H1 (cell line): ENCODE results near the gene NPM1. TPM values are rescaled to one million over a fixed set of nuclear protein-coding genes. Genes with fewer than 3 reads are reported as not detected.

Source experiments
- CTCF ChIA-PET: fragments of 300-600 bp; sonication (Branson Sonifier 250); formaldehyde crosslinking; loops from one replicate; lab custom pipeline; 2021; ENCODE audit not compliant: partially characterized antibody; lab: Charles Lee
- POLR2A ChIA-PET: fragments of 300-600 bp; sonication (Branson Sonifier 250); formaldehyde crosslinking; loops from one replicate; lab custom pipeline; 2021; ENCODE audit warnings: inconsistent platforms; ENCODE audit not compliant: partially characterized antibody; lab: Charles Lee
- DNase-seq, 2 experiments: peaks; one replicate each; pipeline versions ENCODE4 v3.0.0 to v3.0.0-alpha.2; 2010 to 2022; ENCODE audit warnings: low spot score in 2 of 2, low read depth in 1 of 2, mixed read lengths in 1 of 2
- FAIRE-seq: peaks from 2 replicates; lab custom pipeline; 2011; peaks lifted over from hg19 to GRCh38; lab: Jason Lieb, UNC
- H2AFZ ChIP-seq: 2 replicates; pipeline ENCODE4 v1.8.1; 2012; ENCODE audit warnings: low read length, inconsistent platforms
- H2AK5ac ChIP-seq: 2 replicates; pipeline ENCODE4 v1.6.1; 2013; ENCODE audit warnings: low read depth, low read length
- H2BK120ac ChIP-seq: replicated peaks from 2 replicates; pipeline ENCODE3; 2013; ENCODE audit warnings: low read depth, low read length, inconsistent platforms
- H2BK12ac ChIP-seq: 2 replicates; pipeline ENCODE4 v1.6.1; 2013; ENCODE audit warnings: low read depth, low read length
- H2BK15ac ChIP-seq: 2 replicates; pipeline ENCODE4 v1.6.1; 2013; ENCODE audit warnings: low read length
- H2BK20ac ChIP-seq: 2 replicates; pipeline ENCODE4 v1.6.1; 2013; ENCODE audit warnings: low read length
- H2BK5ac ChIP-seq: 2 replicates; pipeline ENCODE4 v1.6.1; 2013; ENCODE audit warnings: low read depth, low read length
- H3K14ac ChIP-seq: 2 replicates; pipeline ENCODE4 v1.6.1; 2013; ENCODE audit warnings: inconsistent platforms; ENCODE audit not compliant: insufficient read length
- H3K18ac ChIP-seq: 2 replicates; pipeline ENCODE4 v1.6.1; 2013; ENCODE audit warnings: low read length; ENCODE audit errors: extremely low read depth
- H3K23ac ChIP-seq: 2 replicates; pipeline ENCODE4 v1.6.1; 2013; ENCODE audit warnings: inconsistent platforms; ENCODE audit not compliant: insufficient read length
- H3K23me2 ChIP-seq: 2 replicates; pipeline ENCODE4 v1.6.1; 2013; ENCODE audit warnings: low read depth, low read length
- H3K27ac ChIP-seq: 2 replicates; pipeline ENCODE4 v1.6.1; 2011; ENCODE audit warnings: low read depth, low read length, inconsistent platforms
- H3K27me3 ChIP-seq, 4 experiments: replicated peaks in 1 of 4; 1 replicate in 1 of 4; 2 replicates in 3 of 4; pipeline versions ENCODE4 v1.6.1 to v1.8.1; 2011 to 2013; ENCODE audit warnings: low read length in 3 of 4, mild to moderate bottlenecking in 3 of 4, inconsistent platforms in 2 of 4, mixed read lengths in 2 of 4, moderate library complexity in 1 of 4; ENCODE audit not compliant: control insufficient read depth in 3 of 4, insufficient read depth in 3 of 4; ENCODE audit errors: extremely low read depth in 1 of 4
- H3K36me3 ChIP-seq, 4 experiments: 2 replicates each; pipeline versions ENCODE4 v1.6.1 to v1.8.1; 2011 to 2013; ENCODE audit warnings: mild to moderate bottlenecking in 4 of 4, low read length in 3 of 4, moderate library complexity in 2 of 4, control low read depth in 1 of 4, inconsistent platforms in 1 of 4; ENCODE audit not compliant: insufficient read depth in 4 of 4, control insufficient read depth in 2 of 4
- H3K4ac ChIP-seq: replicated peaks from 2 replicates; pipeline ENCODE3; 2013; ENCODE audit warnings: low read length, low read depth, mixed read lengths, inconsistent platforms; ENCODE audit not compliant: insufficient read length
- H3K4me1 ChIP-seq, 4 experiments: replicated peaks in 1 of 4; 1 replicate in 1 of 4; 2 replicates in 3 of 4; pipeline versions ENCODE4 v1.6.1 to v1.8.1; 2011 to 2013; ENCODE audit warnings: low read length in 3 of 4, inconsistent platforms in 2 of 4, mixed read lengths in 1 of 4; ENCODE audit not compliant: insufficient read depth in 4 of 4, control insufficient read depth in 3 of 4
- H3K4me2 ChIP-seq, 2 experiments: 2 replicates each; pipeline versions ENCODE4 v1.6.1 to v1.8.1; 2011 to 2013; ENCODE audit warnings: low read depth in 2 of 2, low read length in 2 of 2, control low read depth in 1 of 2, inconsistent platforms in 1 of 2, mild to moderate bottlenecking in 1 of 2; ENCODE audit not compliant: insufficient read depth in 1 of 2
- H3K4me3 ChIP-seq, 4 experiments: fragments of 200-600, 300-600 bp in 1 of 4; sonication (generic), shearing (Covaris generic), sonication (Bioruptor Twin) in 1 of 4; 2 replicates each; pipeline versions ENCODE4 v1.5.1 to v1.8.1; 2011 to 2016; ENCODE audit warnings: low read length in 4 of 4, low read depth in 3 of 4, control low read depth in 2 of 4, inconsistent platforms in 2 of 4, mild to moderate bottlenecking in 2 of 4, mixed read lengths in 1 of 4, moderate library complexity in 1 of 4; ENCODE audit not compliant: insufficient read depth in 2 of 4; ENCODE audit errors: extremely low read depth in 1 of 4
- H3K56ac ChIP-seq: replicated peaks from 2 replicates; pipeline ENCODE3; 2013; ENCODE audit warnings: low read depth, mild to moderate bottlenecking, mixed read lengths, low read length, inconsistent platforms; ENCODE audit not compliant: insufficient read length
- H3K79me1 ChIP-seq: 2 replicates; pipeline ENCODE4 v1.6.1; 2013; ENCODE audit warnings: low read depth, low read length, control low read depth
- H3K79me2 ChIP-seq, 2 experiments: 2 replicates each; pipeline versions ENCODE4 v1.6.1 to v1.8.1; 2012 to 2013; ENCODE audit warnings: low read length in 2 of 2, mild to moderate bottlenecking in 2 of 2, inconsistent platforms in 1 of 2; ENCODE audit not compliant: insufficient read depth in 2 of 2, control insufficient read depth in 1 of 2
- H3K9ac ChIP-seq, 4 experiments: replicated peaks in 1 of 4; 1 replicate in 1 of 4; 2 replicates in 3 of 4; pipeline versions ENCODE4 v1.6.1 to v1.8.1; 2011 to 2013; ENCODE audit warnings: low read depth in 3 of 4, low read length in 3 of 4, control low read depth in 2 of 4, mild to moderate bottlenecking in 2 of 4, moderate library complexity in 2 of 4, inconsistent platforms in 1 of 4; ENCODE audit errors: extremely low read depth in 1 of 4
- H3K9me3 ChIP-seq, 2 experiments: 2 replicates each; pipeline versions ENCODE4 v1.6.1 to v1.8.1; 2012 to 2013; ENCODE audit warnings: mild to moderate bottlenecking in 2 of 2, moderate library complexity in 2 of 2, control low read depth in 1 of 2, inconsistent platforms in 1 of 2, low read depth in 1 of 2, low read length in 1 of 2, mixed read lengths in 1 of 2; ENCODE audit not compliant: insufficient read depth in 2 of 2
- H4K20me1 ChIP-seq, 2 experiments: replicated peaks in 1 of 2; 2 replicates each; pipeline versions ENCODE3 to v1.8.1; 2011 to 2013; ENCODE audit warnings: inconsistent platforms in 2 of 2, low read length in 2 of 2, mild to moderate bottlenecking in 1 of 2; ENCODE audit not compliant: insufficient read depth in 2 of 2, control insufficient read depth in 1 of 2
- H4K5ac ChIP-seq: 2 replicates; pipeline ENCODE4 v1.6.1; 2013; ENCODE audit warnings: low read length, low read depth, mixed read lengths, inconsistent platforms; ENCODE audit not compliant: insufficient read length
- H4K8ac ChIP-seq: 2 replicates; pipeline ENCODE4 v1.8.0; 2013; ENCODE audit warnings: mild to moderate bottlenecking, moderate library complexity, low read length, inconsistent platforms; ENCODE audit not compliant: insufficient read depth; ENCODE audit errors: extremely low read depth
- H4K91ac ChIP-seq: replicated peaks from 2 replicates; pipeline ENCODE3; 2013; ENCODE audit warnings: low read length, mixed read lengths, inconsistent platforms; ENCODE audit not compliant: insufficient read length
- ASH2L ChIP-seq: fragments of 200-600, 300-600 bp; sonication (generic); IDR thresholded peaks from one replicate; pipeline ENCODE4 v1.7.1; 2017; ENCODE audit warnings: low read length
- CTBP2 ChIP-seq: IDR thresholded peaks from 2 replicates; pipeline ENCODE4 v1.7.0; 2011; ENCODE audit warnings: borderline replicate concordance, mild to moderate bottlenecking, moderate library complexity, mixed read lengths, low read length; ENCODE audit not compliant: insufficient read depth, insufficient read length
- HDAC6 ChIP-seq: IDR thresholded peaks from one replicate; pipeline ENCODE4 v1.7.1; 2012; ENCODE audit warnings: low read depth, mild to moderate bottlenecking, inconsistent platforms, low read length, moderate library complexity
- NRF1 ChIP-seq: IDR thresholded peaks from 2 replicates; pipeline ENCODE4 v1.6.1; 2011; ENCODE audit warnings: mild to moderate bottlenecking, low read depth, low read length, improper control_type of control experiment
- RFX5 ChIP-seq: IDR thresholded peaks from 2 replicates; pipeline ENCODE4 v1.6.1; 2011; ENCODE audit warnings: low read depth, low read length, improper control_type of control experiment, borderline replicate concordance
- TAF1 ChIP-seq: IDR thresholded peaks from 2 replicates; pipeline ENCODE4 v1.6.1; 2011; ENCODE audit warnings: mild to moderate bottlenecking, low read depth, low read length
- YY1 ChIP-seq: IDR thresholded peaks from 2 replicates; pipeline ENCODE4 v1.6.1; 2011; ENCODE audit warnings: low read depth, mild to moderate bottlenecking, low read length
- WGBS, 2 experiments: shearing (Covaris generic) in 1 of 2; methylation state at CpG; one replicate each; pipeline versions ENCODE4 v1.1.6 to v1.1.7; 2013 to 2015; ENCODE audit warnings: low lambda C conversion rate in 2 of 2, mixed read lengths in 2 of 2, inconsistent platforms in 1 of 2, low coverage in 1 of 2, missing lambda C conversion rate in 1 of 2; ENCODE audit not compliant: insufficient replicate concordance in 2 of 2, insufficient coverage in 1 of 2, insufficient read length in 1 of 2; ENCODE audit errors: extremely low coverage in 1 of 2, missing lambda C conversion rate in 1 of 2; 5-methylcytosine and 5-hydroxymethylcytosine counted together
- polyA plus RNA-seq, 7 experiments: library from polyadenylated mRNA; depleted of rRNA in 3 of 7; stranded (reverse) in 5 of 7; unstranded in 2 of 7; fragments of >200 nt in 5 of 7; fragments of 200-250 nt in 2 of 7; gene quantifications; 1 replicate in 5 of 7; 2 replicates in 1 of 7; 4 replicates in 1 of 7; pipeline versions ENCODE4 v1.2.1 to v1.2.3, GENCODE V29; 2011 to 2013; ENCODE audit warnings: missing spikeins in 2 of 7, mixed read lengths in 2 of 7
- total RNA-seq: library from RNA; stranded (reverse); fragmentation: NEBNext Ultra II Directional; extraction: Animal tissue kit (Norgen Biotek cat#: 25700); gene quantifications from 2 replicates; pipeline ENCODE4 v1.2.1, GENCODE V29; 2021
- TF ChIP-seq, protein P1 (sequence below), 3 experiments: IDR thresholded peaks; 1 replicate in 2 of 3; 2 replicates in 1 of 3; pipeline versions ENCODE4 v1.5.1 to v1.6.1; 2011; ENCODE audit warnings: low read length in 3 of 3, mild to moderate bottlenecking in 3 of 3, inconsistent platforms in 2 of 3, low read depth in 1 of 3, moderate library complexity in 1 of 3; ENCODE audit not compliant: insufficient read depth in 1 of 3; ENCODE audit errors: control extremely low read depth in 1 of 3
- TF ChIP-seq, protein P2 (sequence below): IDR thresholded peaks from 2 replicates; pipeline ENCODE4 v1.6.1; 2011; ENCODE audit warnings: low read length, improper control_type of control experiment

Gene NPM1
- total and polyA plus RNA-seq, 2 of the 8 experiments (the other 6 are each of a cell fraction or from before 2014, with no cell fraction given), result 2,182 to 4,042 TPM

DNA sequence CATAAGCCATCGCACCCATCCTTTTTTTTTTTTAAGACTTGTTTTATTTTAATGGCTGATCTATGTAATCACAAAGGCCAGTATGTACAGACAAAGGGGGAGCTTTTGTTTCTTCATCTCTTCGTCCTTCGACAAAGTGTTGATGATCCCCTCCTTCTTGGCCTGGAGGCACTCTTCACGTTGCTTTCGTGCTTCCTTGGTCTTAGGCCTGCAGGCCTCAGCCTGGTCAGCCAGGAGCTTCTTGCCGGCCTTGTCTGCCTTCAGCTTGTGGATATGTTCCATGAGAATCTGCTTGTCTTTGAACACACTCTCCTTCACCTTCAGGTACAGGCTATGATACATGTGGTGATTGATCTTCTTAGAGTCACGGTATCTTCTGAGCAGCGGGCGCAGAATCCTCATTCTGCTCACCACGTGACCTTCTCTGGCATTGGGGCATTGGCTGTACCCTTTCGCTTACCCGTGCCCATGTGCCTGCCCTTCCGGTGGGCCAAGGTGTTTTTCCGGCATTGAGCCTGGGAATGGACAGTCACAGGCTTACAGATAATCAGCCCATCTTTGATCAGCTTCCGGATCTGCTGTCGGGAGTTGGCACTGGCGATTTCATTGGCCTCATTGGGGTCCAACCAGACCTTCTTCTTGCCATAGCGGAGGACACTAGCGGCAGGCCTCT is 42.6 kb upstream of the NPM1 start:
- POLR2A ChIA-PET, result interaction anchor here (0.6 to 1.2 kb wide), 2 partner anchors 8 to 436 kb away, joined by 3 to 4 read pairs; no protein-coding TSS in a partner anchor
- no peak for FAIRE-seq
- H2BK12ac ChIP-seq, result no peak overlapping the region
- no peak for TF ChIP-seq TAF1
- TF ChIP-seq NRF1, result no peak
- no peak for TF ChIP-seq HDAC6
- TF ChIP-seq YY1, result no peak
- TF ChIP-seq ASH2L, result no peak
- TF ChIP-seq RFX5, result no peak
- TF ChIP-seq, protein P1, sequence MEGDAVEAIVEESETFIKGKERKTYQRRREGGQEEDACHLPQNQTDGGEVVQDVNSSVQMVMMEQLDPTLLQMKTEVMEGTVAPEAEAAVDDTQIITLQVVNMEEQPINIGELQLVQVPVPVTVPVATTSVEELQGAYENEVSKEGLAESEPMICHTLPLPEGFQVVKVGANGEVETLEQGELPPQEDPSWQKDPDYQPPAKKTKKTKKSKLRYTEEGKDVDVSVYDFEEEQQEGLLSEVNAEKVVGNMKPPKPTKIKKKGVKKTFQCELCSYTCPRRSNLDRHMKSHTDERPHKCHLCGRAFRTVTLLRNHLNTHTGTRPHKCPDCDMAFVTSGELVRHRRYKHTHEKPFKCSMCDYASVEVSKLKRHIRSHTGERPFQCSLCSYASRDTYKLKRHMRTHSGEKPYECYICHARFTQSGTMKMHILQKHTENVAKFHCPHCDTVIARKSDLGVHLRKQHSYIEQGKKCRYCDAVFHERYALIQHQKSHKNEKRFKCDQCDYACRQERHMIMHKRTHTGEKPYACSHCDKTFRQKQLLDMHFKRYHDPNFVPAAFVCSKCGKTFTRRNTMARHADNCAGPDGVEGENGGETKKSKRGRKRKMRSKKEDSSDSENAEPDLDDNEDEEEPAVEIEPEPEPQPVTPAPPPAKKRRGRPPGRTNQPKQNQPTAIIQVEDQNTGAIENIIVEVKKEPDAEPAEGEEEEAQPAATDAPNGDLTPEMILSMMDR (IDR thresholded peaks at IDR 0.05; ENCODE audit: control extremely low read depth in 1 of 3, insufficient read depth in 1 of 3, low read depth in 1 of 3, low read length in 3 of 3), result no peak
- no peak for TF ChIP-seq CTBP2
- TF ChIP-seq, protein P2, sequence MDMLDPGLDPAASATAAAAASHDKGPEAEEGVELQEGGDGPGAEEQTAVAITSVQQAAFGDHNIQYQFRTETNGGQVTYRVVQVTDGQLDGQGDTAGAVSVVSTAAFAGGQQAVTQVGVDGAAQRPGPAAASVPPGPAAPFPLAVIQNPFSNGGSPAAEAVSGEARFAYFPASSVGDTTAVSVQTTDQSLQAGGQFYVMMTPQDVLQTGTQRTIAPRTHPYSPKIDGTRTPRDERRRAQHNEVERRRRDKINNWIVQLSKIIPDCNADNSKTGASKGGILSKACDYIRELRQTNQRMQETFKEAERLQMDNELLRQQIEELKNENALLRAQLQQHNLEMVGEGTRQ, result no peak

More for the DNA sequence above, 42.6 kb upstream of the NPM1 start:
- no peak for DNase-seq
- WGBS, 2 experiments, result 91% methylated on average over 19 of the region's 19 CpGs; no CpG with 5 or more reads in 1 of the 2 experiments
- Histone ChIP-seq H3K18ac (no peak overlapping the region), H4K5ac (no peak overlapping the region), H4K20me1 (no peaks in the 10 kb centered on the region), H2BK120ac (no peak overlapping the region), H2AK5ac (no peak overlapping the region), H3K27ac (no peak overlapping the region), H3K9ac (no peak overlapping the region), H3K4me1 (no peaks in the 10 kb centered on the region), H2BK5ac (no peak overlapping the region), H3K27me3 (no peaks in the 10 kb centered on the region), H4K91ac (no peak overlapping the region), H2AFZ (no peak overlapping the region), H2BK20ac (no peak overlapping the region), H3K14ac (no peak overlapping the region), H3K56ac (no peak overlapping the region), H3K79me2 (no peaks in the 10 kb centered on the region), H3K4me2 (no peak overlapping the region), H3K4ac (no peak overlapping the region), H3K23ac (no peak overlapping the region), H4K8ac (no peak overlapping the region), H3K36me3 (no peaks in the 10 kb centered on the region), H3K79me1 (no peaks in the 10 kb centered on the region), H3K4me3 (no peak overlapping the region), H3K9me3 (no peaks in the 10 kb centered on the region), H2BK15ac (no peak overlapping the region; the same call in 1 of the 2 replicates), H3K23me2 (no peaks in the 10 kb centered on the region)
- CTCF ChIA-PET, result interaction anchor here (0.6 to 2.4 kb wide), 11 partner anchors 8 to 1861 kb away, joined by 3 to 8 read pairs (median 4); no protein-coding TSS in a partner anchor
